Epithelial cell of esophagus (primary cell): ENCODE data around the gene DSG1.

Source experiments
- DNase-seq: peaks from one replicate; pipeline ENCODE4 v3.0.0; 2010; ENCODE audit warnings: low read depth
- H3K4me3 ChIP-seq: 2 replicates; pipeline ENCODE4 v1.5.1; 2011; ENCODE audit warnings: mild to moderate bottlenecking, low read length, control low read depth
- TF ChIP-seq, protein P1 (sequence below): IDR thresholded peaks from 2 replicates; pipeline ENCODE4 v1.5.1; 2011; ENCODE audit warnings: low read depth, mild to moderate bottlenecking, low read length, control low read depth, inconsistent platforms; ENCODE audit not compliant: insufficient read depth; ENCODE audit errors: missing control alignments

Gene DSG1

DNA sequence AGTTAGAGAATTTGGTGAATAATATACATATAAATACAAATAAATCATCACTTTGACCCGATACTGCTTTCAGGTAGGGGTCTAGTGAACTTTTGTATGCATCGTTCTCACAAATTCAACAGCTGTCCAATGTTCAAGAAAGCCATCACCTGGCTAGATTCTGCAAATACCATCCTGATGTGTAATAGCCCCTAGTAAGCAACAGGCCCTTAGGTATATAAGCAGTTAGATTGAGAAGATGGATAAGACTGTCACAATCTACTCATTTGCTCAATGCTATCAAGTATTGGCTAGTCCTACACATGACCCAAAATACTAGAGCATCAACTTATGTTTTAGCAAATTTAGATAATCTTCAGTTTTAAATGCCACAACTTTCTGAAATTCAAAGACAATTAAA lies 20.7 kb upstream of the DSG1 start:
- DNase-seq: peak; percentile 14
- H3K4me3 ChIP-seq: no peak overlapping the region
- TF ChIP-seq, protein P1, sequence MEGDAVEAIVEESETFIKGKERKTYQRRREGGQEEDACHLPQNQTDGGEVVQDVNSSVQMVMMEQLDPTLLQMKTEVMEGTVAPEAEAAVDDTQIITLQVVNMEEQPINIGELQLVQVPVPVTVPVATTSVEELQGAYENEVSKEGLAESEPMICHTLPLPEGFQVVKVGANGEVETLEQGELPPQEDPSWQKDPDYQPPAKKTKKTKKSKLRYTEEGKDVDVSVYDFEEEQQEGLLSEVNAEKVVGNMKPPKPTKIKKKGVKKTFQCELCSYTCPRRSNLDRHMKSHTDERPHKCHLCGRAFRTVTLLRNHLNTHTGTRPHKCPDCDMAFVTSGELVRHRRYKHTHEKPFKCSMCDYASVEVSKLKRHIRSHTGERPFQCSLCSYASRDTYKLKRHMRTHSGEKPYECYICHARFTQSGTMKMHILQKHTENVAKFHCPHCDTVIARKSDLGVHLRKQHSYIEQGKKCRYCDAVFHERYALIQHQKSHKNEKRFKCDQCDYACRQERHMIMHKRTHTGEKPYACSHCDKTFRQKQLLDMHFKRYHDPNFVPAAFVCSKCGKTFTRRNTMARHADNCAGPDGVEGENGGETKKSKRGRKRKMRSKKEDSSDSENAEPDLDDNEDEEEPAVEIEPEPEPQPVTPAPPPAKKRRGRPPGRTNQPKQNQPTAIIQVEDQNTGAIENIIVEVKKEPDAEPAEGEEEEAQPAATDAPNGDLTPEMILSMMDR: no peak

DNA sequence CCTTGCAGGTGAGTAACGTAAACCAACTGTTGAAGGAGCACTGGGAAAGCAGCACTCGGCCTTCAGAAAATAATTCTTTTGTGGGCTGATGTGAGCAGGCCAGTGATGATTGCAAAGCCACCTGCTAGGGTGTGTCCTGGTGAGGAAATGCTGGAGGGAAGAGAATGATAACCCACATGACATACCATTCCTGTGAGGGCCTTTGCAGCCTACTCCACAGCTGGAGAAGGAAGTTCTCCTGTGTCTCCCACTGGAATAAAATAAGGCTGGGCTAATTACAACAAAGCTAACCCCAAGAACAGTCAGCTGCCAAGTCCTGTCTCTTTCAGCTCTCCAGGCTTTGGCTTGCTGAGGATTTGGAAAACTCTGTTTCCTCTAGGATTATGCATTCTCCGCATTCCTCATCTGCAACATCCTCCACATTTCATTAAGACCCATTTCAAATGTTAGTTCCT lies 16.7 kb upstream of the DSG1 start:
- DNase-seq: peak; percentile 64
- TF ChIP-seq, protein P1: no peak
- H3K4me3 ChIP-seq: no peak overlapping the region

DNA sequence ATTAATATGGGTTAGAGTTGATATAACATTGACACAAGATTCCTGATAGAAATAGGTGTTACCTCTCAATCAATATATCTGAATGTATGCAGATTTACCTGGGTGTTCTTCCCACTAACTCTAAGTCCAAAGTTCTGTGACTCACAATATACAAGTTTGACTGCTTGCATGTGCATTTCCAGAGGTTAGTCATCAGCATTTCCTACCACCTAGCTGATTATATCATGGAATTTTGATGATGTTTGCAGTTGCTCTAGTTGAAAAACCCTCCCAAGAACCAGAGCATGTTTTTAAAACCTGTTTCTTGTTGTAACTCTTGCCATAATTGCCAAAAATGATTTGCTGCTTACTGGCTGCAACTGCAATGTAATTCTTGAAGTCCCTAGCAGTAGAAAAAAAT lies 15.0 kb upstream of the DSG1 start:
- DNase-seq: peak; percentile 93
- no peak overlapping the region for H3K4me3 ChIP-seq
- TF ChIP-seq, protein P1: no peak

DNA sequence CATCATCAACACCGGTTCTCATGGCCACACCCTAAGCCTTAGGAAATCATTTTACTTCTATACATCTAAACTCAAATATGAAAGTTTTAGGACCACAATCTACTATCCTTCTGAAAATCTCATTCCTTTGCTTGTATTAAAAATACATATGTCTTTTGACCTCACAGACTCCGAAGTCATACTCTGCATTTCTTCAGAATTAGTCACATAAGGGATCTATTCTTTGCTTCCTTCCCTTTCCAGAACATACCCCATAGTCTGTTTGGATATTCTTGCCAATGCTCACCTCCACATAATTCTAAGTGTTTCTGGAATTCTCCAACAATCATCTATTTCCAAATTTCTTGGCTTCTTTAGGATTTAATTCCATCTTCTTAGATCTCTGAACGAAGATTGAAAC lies 14.2 kb upstream of the DSG1 start:
- DNase-seq: no peak
- TF ChIP-seq, protein P1: no peak
- H3K4me3 ChIP-seq: no peak overlapping the region

DNA sequence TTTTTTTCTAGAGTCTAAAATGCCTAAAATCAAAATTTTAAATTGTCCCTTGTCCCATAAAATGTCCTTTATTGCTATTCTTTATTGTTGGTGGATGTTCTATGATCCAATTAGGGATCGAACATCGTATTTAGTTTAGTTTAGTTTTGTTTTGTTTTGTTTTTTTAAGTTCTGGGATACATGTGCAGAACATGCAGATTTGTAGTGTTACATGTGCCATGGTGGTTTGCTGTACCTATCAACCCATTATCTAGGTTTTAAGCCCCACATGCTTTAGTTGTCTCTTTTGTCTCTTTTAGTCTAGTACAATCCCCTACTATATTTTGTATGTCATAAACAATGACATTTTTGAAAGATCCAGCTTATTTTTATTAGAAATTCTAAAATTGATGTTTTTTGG lies 8.8 kb upstream of the DSG1 start:
- TF ChIP-seq, protein P1: no peak
- no peak overlapping the region for H3K4me3 ChIP-seq
- DNase-seq: no peak

DNA sequence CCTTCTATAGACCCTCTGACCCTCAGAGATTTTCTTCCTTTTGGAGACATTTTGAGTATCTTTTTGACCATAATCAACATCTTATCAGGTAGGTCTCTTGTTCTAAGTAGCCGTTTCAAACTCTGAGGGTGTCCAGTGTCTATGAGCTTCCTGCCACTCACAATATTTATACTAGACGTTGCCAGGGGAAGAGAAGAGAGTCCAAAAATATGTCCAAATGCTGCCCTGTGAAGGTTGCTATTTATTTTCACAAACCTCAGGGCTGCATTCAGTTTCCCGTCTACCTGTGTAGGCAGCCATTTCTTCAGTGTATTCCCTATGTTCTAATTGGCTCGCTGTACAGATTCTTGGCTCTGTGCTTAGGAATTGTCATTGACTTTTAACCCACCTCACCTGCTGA lies 986 bp upstream of the DSG1 start:
- no peak overlapping the region for H3K4me3 ChIP-seq
- TF ChIP-seq, protein P1: no peak
- DNase-seq: no peak

DNA sequence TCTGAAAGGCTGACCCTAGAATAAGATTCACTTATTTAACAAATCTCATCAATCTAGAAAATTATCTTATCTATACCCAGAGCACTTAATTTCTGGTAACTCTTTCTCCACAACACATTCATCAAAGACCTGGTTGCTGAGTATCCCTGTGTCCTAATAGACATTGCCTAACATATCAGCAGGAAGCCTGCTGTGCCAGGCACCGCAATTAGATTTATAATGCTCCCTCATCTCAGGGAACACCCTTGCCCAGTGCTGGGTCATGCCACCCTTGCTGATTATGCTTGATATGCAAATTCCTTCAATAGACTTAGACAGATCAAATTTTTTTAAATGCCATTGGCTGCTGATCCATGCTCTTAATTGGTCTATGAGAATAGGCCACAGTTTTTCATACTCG lies 3.8 kb downstream of the DSG1 start:
- TF ChIP-seq, protein P1: no peak
- no peak for DNase-seq
- no peak overlapping the region for H3K4me3 ChIP-seq
